HepG2 (cell line): ENCODE measurements around the gene SYMPK. TPM values are rescaled to one million over a fixed set of nuclear protein-coding genes. Genes with fewer than 3 reads are reported as not detected.

Source experiments
- ARNT2 ChIP-seq: sonication (generic); formaldehyde crosslinking; IDR thresholded peaks from 2 replicates; pipeline ENCODE4 v1.8.0; 2022; ENCODE audit warnings: mild to moderate bottlenecking, low read depth, missing genetic modification reagents, moderate library complexity
- ELF3 ChIP-seq: IDR thresholded peaks from 2 replicates; pipeline ENCODE4 v1.6.1; 2016; ENCODE audit warnings: missing genetic modification reagents, missing compliant biosample characterization
- ERF ChIP-seq: IDR thresholded peaks from 2 replicates; pipeline ENCODE4 v1.6.1; 2018; ENCODE audit warnings: missing biosample characterization, missing genetic modification reagents
- KDM4B ChIP-seq: sonication (generic); formaldehyde crosslinking; IDR thresholded peaks from 2 replicates; pipeline ENCODE4 v1.4.0; 2020; ENCODE audit warnings: missing genetic modification reagents
- PAF1 ChIP-seq: IDR thresholded peaks from 2 replicates; pipeline ENCODE4 v1.6.1; 2016; ENCODE audit warnings: missing genetic modification reagents, missing compliant biosample characterization
- PHF21A ChIP-seq: sonication (generic); formaldehyde crosslinking; IDR thresholded peaks from 2 replicates; pipeline ENCODE4 v1.5.0; 2020; ENCODE audit warnings: mild to moderate bottlenecking, missing genetic modification reagents
- PITX1 ChIP-seq: sonication (generic); formaldehyde crosslinking; IDR thresholded peaks from 2 replicates; pipeline ENCODE4 v1.5.1; 2020; ENCODE audit warnings: mild to moderate bottlenecking, missing genetic modification reagents
- RBAK ChIP-seq: sonication (generic); formaldehyde crosslinking; IDR thresholded peaks from 2 replicates; pipeline ENCODE4 v1.5.1; 2020; ENCODE audit warnings: mild to moderate bottlenecking, missing genetic modification reagents
- RXRB ChIP-seq: IDR thresholded peaks from 2 replicates; pipeline ENCODE4 v1.6.1; 2016; ENCODE audit warnings: borderline replicate concordance, missing genetic modification reagents, missing compliant biosample characterization
- TBL1XR1 ChIP-seq: fragments of 150-350 bp; IDR thresholded peaks from 2 replicates; pipeline ENCODE4 v1.6.1; 2014; ENCODE audit warnings: borderline replicate concordance, low read length; ENCODE audit not compliant: partially characterized antibody
- ZFX ChIP-seq: sonication (generic); formaldehyde crosslinking; IDR thresholded peaks from 2 replicates; pipeline ENCODE4 v1.4.0; 2020; ENCODE audit warnings: mild to moderate bottlenecking, low read depth, missing genetic modification reagents, moderate library complexity
- ZNF136 ChIP-seq: sonication (generic); formaldehyde crosslinking; IDR thresholded peaks from 2 replicates; pipeline ENCODE4 v1.8.1; 2022; ENCODE audit warnings: low read depth, mild to moderate bottlenecking, moderate library complexity, missing genetic modification reagents
- ZNF205 ChIP-seq: IDR thresholded peaks from 2 replicates; pipeline ENCODE4 v1.6.1; 2018; ENCODE audit warnings: missing biosample characterization, missing genetic modification reagents
- ZNF207 ChIP-seq: fragments of 450-650 bp; IDR thresholded peaks from 2 replicates; pipeline ENCODE4 v1.6.1; 2016; ENCODE audit warnings: antibody characterized with exemption, borderline replicate concordance
- ZNF225 ChIP-seq: sonication (generic); formaldehyde crosslinking; IDR thresholded peaks from 2 replicates; pipeline ENCODE4 v1.4.0; 2020; ENCODE audit warnings: mild to moderate bottlenecking, missing genetic modification reagents
- ZNF33B ChIP-seq: sonication (generic); formaldehyde crosslinking; IDR thresholded peaks from 2 replicates; pipeline ENCODE4 v1.5.1; 2020; ENCODE audit warnings: mild to moderate bottlenecking, missing genetic modification reagents
- ZNF430 ChIP-seq: sonication (generic); formaldehyde crosslinking; IDR thresholded peaks from 2 replicates; pipeline ENCODE4 v1.9.0; 2021; ENCODE audit warnings: mild to moderate bottlenecking, missing genetic modification reagents
- polyA plus RNA-seq, 8 experiments: library from polyadenylated mRNA; depleted of rRNA in 3 of 8; stranded (reverse) in 7 of 8; unstranded in 1 of 8; fragments of >200 nt; fragmentation: Illumina TruSeq in 4 of 8; extraction: Trizol in 4 of 8; gene quantifications; 2 replicates each; pipeline versions ENCODE4 v1.2.1 to v1.2.3, GENCODE V29; 2011 to 2016; ENCODE audit warnings: low read depth in 4 of 8, missing spikeins in 1 of 8, mixed read lengths in 1 of 8; ENCODE audit not compliant: insufficient read depth in 1 of 8
- total RNA-seq, 5 experiments: library from RNA; depleted of rRNA; stranded (reverse); fragments of >200 nt; fragmentation: Illumina TruSeq; extraction: Trizol; gene quantifications; 2 replicates each; pipeline ENCODE4 v1.2.3, GENCODE V29; 2016; ENCODE audit warnings: low read depth in 1 of 5
- TF ChIP-seq, protein P1 (sequence below): sonication (generic); formaldehyde crosslinking; IDR thresholded peaks from 2 replicates; pipeline ENCODE4 v1.8.0; 2022; ENCODE audit warnings: mild to moderate bottlenecking, missing genetic modification reagents
- TF ChIP-seq, protein P2 (sequence below): sonication (generic); formaldehyde crosslinking; IDR thresholded peaks from 2 replicates; pipeline ENCODE4 v1.4.0; 2020; ENCODE audit warnings: missing genetic modification reagents; ENCODE audit errors: not compliant biosample characterization
- TF ChIP-seq, protein P3 (sequence below): sonication (generic); formaldehyde crosslinking; conservative IDR thresholded peaks from 2 replicates; pipeline ENCODE4 v1.8.1; 2023; ENCODE audit warnings: missing genetic modification reagents
- TF ChIP-seq, protein P4 (sequence below): sonication (generic); formaldehyde crosslinking; IDR thresholded peaks from 2 replicates; pipeline ENCODE4 v1.5.0; 2020; ENCODE audit warnings: mild to moderate bottlenecking, missing genetic modification reagents, moderate library complexity
- TF ChIP-seq, protein P5 (sequence below): IDR thresholded peaks from 2 replicates; pipeline ENCODE4 v1.6.1; 2012; ENCODE audit warnings: inconsistent platforms
- TF ChIP-seq, protein P6 (sequence below): sonication (generic); formaldehyde crosslinking; IDR thresholded peaks from 2 replicates; pipeline ENCODE4 v1.4.0; 2020; ENCODE audit warnings: low read depth, mild to moderate bottlenecking, missing genetic modification reagents

The SYMPK gene
- total and polyA plus RNA-seq, 2 of the 13 experiments (the other 11 are each of a cell fraction or from before 2014, with no cell fraction given): 21.9 to 55.7 TPM

DNA sequence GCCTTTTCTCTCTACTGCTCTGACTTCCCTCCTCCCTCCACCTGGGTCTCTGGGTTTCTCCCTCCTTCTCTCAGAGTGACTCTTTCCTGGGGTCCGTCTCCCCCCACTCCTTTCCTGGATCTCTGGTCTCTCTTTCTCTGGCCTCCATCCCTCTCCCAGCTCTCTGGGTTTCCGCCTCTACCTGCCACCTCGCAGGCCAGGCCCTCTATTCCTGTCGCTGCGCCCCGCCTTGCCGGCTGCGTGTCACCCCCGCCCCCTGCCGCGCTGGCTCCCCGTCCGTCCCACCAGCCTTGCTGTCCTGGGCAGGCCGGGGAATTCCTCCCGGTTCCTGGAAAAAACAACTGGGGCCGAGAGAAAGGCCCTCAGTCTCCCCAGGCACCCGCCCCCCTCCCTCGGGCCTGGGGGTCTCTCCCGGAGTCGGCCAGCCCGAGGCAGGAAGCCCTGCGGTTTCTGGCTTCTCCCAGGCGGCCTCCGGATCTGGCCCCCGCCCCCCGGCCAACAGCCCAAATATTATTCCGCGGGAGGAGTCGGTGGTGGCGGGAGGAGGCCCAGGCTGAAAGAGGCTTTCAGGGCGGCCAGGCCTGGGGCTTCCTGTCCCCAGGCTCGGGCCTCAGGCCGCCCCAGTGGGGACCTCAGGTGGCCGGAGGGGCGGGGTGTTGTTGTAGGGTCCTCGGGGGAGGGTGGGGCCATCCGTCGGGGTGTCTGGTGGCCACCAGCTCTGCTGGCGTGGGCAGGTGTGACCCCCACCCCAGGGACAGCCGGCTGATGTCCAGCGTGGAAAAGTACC lies 13.7 kb upstream of the SYMPK start (continued):
- TF ChIP-seq, protein P1, sequence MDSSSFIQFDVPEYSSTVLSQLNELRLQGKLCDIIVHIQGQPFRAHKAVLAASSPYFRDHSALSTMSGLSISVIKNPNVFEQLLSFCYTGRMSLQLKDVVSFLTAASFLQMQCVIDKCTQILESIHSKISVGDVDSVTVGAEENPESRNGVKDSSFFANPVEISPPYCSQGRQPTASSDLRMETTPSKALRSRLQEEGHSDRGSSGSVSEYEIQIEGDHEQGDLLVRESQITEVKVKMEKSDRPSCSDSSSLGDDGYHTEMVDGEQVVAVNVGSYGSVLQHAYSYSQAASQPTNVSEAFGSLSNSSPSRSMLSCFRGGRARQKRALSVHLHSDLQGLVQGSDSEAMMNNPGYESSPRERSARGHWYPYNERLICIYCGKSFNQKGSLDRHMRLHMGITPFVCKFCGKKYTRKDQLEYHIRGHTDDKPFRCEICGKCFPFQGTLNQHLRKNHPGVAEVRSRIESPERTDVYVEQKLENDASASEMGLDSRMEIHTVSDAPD (CRISPR knock-in tag): no peak
- TF ChIP-seq ZNF225 (CRISPR knock-in tag): no peak
- no peak for TF ChIP-seq RBAK (CRISPR knock-in tag)
- no peak for TF ChIP-seq ZNF207
- TF ChIP-seq, protein P2, sequence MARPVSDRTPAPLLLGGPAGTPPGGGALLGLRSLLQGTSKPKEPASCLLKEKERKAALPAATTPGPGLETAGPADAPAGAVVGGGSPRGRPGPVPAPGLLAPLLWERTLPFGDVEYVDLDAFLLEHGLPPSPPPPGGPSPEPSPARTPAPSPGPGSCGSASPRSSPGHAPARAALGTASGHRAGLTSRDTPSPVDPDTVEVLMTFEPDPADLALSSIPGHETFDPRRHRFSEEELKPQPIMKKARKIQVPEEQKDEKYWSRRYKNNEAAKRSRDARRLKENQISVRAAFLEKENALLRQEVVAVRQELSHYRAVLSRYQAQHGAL (CRISPR knock-in tag): no peak
- TF ChIP-seq ZNF33B (CRISPR knock-in tag): 0 out of 2 replicates have a peak, but pooled peaks have one; percentile 50
- TF ChIP-seq, protein P3, sequence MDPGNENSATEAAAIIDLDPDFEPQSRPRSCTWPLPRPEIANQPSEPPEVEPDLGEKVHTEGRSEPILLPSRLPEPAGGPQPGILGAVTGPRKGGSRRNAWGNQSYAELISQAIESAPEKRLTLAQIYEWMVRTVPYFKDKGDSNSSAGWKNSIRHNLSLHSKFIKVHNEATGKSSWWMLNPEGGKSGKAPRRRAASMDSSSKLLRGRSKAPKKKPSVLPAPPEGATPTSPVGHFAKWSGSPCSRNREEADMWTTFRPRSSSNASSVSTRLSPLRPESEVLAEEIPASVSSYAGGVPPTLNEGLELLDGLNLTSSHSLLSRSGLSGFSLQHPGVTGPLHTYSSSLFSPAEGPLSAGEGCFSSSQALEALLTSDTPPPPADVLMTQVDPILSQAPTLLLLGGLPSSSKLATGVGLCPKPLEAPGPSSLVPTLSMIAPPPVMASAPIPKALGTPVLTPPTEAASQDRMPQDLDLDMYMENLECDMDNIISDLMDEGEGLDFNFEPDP: no peak
- TF ChIP-seq PHF21A (CRISPR knock-in tag): peak; percentile 51
- peak; percentile 23; the same call in 1 of the 2 replicates for TF ChIP-seq RXRB (CRISPR knock-in tag)
- TF ChIP-seq ERF: peak; percentile 34; the same call in 1 of the 2 replicates
- TF ChIP-seq, protein P4, sequence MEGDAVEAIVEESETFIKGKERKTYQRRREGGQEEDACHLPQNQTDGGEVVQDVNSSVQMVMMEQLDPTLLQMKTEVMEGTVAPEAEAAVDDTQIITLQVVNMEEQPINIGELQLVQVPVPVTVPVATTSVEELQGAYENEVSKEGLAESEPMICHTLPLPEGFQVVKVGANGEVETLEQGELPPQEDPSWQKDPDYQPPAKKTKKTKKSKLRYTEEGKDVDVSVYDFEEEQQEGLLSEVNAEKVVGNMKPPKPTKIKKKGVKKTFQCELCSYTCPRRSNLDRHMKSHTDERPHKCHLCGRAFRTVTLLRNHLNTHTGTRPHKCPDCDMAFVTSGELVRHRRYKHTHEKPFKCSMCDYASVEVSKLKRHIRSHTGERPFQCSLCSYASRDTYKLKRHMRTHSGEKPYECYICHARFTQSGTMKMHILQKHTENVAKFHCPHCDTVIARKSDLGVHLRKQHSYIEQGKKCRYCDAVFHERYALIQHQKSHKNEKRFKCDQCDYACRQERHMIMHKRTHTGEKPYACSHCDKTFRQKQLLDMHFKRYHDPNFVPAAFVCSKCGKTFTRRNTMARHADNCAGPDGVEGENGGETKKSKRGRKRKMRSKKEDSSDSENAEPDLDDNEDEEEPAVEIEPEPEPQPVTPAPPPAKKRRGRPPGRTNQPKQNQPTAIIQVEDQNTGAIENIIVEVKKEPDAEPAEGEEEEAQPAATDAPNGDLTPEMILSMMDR: peak; percentile 25; the same call in 1 of the 2 replicates
- 0 out of 2 replicates have a peak, but pooled peaks have one; percentile 29 for TF ChIP-seq ZNF205 (CRISPR knock-in tag)
- no peak for TF ChIP-seq ZNF136
- no peak for TF ChIP-seq PAF1
- peak; percentile 69; the same call in 1 of the 2 replicates for TF ChIP-seq KDM4B (CRISPR knock-in tag)
- TF ChIP-seq ARNT2 (CRISPR knock-in tag): peak; percentile 62; the same call in 1 of the 2 replicates
- TF ChIP-seq, protein P5, sequence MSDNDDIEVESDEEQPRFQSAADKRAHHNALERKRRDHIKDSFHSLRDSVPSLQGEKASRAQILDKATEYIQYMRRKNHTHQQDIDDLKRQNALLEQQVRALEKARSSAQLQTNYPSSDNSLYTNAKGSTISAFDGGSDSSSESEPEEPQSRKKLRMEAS: peak; percentile 69
- 0 out of 2 replicates have a peak, but pooled peaks have one; percentile 69 for TF ChIP-seq ZNF430 (CRISPR knock-in tag)
- TF ChIP-seq, protein P6, sequence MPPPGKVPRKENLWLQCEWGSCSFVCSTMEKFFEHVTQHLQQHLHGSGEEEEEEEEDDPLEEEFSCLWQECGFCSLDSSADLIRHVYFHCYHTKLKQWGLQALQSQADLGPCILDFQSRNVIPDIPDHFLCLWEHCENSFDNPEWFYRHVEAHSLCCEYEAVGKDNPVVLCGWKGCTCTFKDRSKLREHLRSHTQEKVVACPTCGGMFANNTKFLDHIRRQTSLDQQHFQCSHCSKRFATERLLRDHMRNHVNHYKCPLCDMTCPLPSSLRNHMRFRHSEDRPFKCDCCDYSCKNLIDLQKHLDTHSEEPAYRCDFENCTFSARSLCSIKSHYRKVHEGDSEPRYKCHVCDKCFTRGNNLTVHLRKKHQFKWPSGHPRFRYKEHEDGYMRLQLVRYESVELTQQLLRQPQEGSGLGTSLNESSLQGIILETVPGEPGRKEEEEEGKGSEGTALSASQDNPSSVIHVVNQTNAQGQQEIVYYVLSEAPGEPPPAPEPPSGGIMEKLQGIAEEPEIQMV (CRISPR knock-in tag): 0 out of 2 replicates have a peak, but pooled peaks have one; percentile 55
- peak; percentile 32; the same call in 1 of the 2 replicates for TF ChIP-seq ELF3 (CRISPR knock-in tag)
- no peak for TF ChIP-seq TBL1XR1
- peak; percentile 96 for TF ChIP-seq ZFX (CRISPR knock-in tag)
- TF ChIP-seq PITX1 (CRISPR knock-in tag): peak; percentile 13; the same call in 1 of the 2 replicates
